Measurements from ENCODE around the gene ILK. TPM values are rescaled to one million over a fixed set of nuclear protein-coding genes. Genes with fewer than 3 reads are reported as not detected.

The ILK gene
- total RNA-seq, 2 donors from 2014 or later = 92.7 to 149 TPM

Other genes with a start within 250 kb of the ILK start
- gene SMPD1, start 213.3 kb upstream of the ILK start, total RNA-seq = 100 to 1,000 TPM in 1 of 2 donors, 10 to 100 TPM in 1; 50.8 to 136 TPM
- 10 to 100 TPM in 1 of 2 donors, 1 to 10 TPM in 1; 5.2 to 11.2 TPM for gene APBB1, start 184.7 kb upstream of the ILK start, total RNA-seq
- 1 to 10 TPM; 2.4 to 2.5 TPM for gene HPX, start 162.8 kb upstream of the ILK start, total RNA-seq
- gene TRIM3, start 129.8 kb upstream of the ILK start, total RNA-seq = 10 to 100 TPM; 37.6 to 49.3 TPM
- 10 to 100 TPM; 70.2 to 85.6 TPM for gene ARFIP2, start 122.4 kb upstream of the ILK start, total RNA-seq
- gene TIMM10B, start 122.3 kb upstream of the ILK start, total RNA-seq = 10 to 100 TPM; 47.8 to 48.6 TPM
- gene DNHD1, start 106.5 kb upstream of the ILK start, total RNA-seq = 10 to 100 TPM; 11.8 to 18.9 TPM
- gene RRP8, start 158 bp upstream of the ILK start, total RNA-seq = 10 to 100 TPM; 16.5 to 16.8 TPM
- 100 to 1,000 TPM; 113 to 146 TPM for gene TAF10, start 8.4 kb downstream of the ILK start, total RNA-seq
- 100 to 1,000 TPM in 1 of 2 donors, 10 to 100 TPM in 1; 71.7 to 105 TPM for gene TPP1, start 15.6 kb downstream of the ILK start, total RNA-seq
- 1 to 10 TPM; 2.8 to 7.6 TPM for gene DCHS1, start 52.0 kb downstream of the ILK start, total RNA-seq
- 10 to 100 TPM; 24.7 to 29.9 TPM for gene MRPL17, start 79.6 kb downstream of the ILK start, total RNA-seq
- gene OR2AG2, start 168.2 kb downstream of the ILK start, total RNA-seq = under 1 TPM; 0.11 to 0.21 TPM
- gene OR2AG1, start 179.2 kb downstream of the ILK start, total RNA-seq = not detected
- under 1 TPM; 0.08 to 0.43 TPM for gene OR6A2, start 195.9 kb downstream of the ILK start, total RNA-seq
- not detected for gene OR10A5, start 241.9 kb downstream of the ILK start, total RNA-seq